Muscle layer of duodenum (tissue), 2 donors: ENCODE data around the gene WWC2.
"Not testable (repeated sequence)": the region's sequence is repeated elsewhere in the genome, so short reads cannot be mapped to it uniquely, and the experiment has no call there.

Experiments used
- H3K27ac ChIP-seq: one replicate; pipeline ENCODE4 v1.7.0; 2013; ENCODE audit warnings: mild to moderate bottlenecking, low read length
- H3K27me3 ChIP-seq: one replicate; pipeline ENCODE4 v1.7.0; 2013; ENCODE audit warnings: low read depth, mild to moderate bottlenecking, control low read depth, low read length
- H3K36me3 ChIP-seq, 2 donors: one replicate each; pipeline ENCODE4 v1.7.0; 2013; ENCODE audit warnings: low read length in 2 of 2, control low read depth in 1 of 2, mild to moderate bottlenecking in 1 of 2; ENCODE audit not compliant: insufficient read depth in 2 of 2, control insufficient read depth in 1 of 2
- H3K4me1 ChIP-seq, 2 donors: one replicate each; pipeline ENCODE4 v1.7.0; 2013; ENCODE audit warnings: low read length in 2 of 2, mild to moderate bottlenecking in 2 of 2, control low read depth in 1 of 2, moderate library complexity in 1 of 2; ENCODE audit not compliant: insufficient read depth in 2 of 2, control insufficient read depth in 1 of 2
- H3K4me3 ChIP-seq, 2 donors: one replicate each; pipeline ENCODE4 v1.7.0; 2013; ENCODE audit warnings: low read length in 2 of 2, low read depth in 1 of 2, mild to moderate bottlenecking in 1 of 2
- H3K9me3 ChIP-seq, 2 donors: one replicate each; pipeline ENCODE4 v1.7.0; 2013; ENCODE audit warnings: low read length in 2 of 2, control low read depth in 1 of 2, mild to moderate bottlenecking in 1 of 2; ENCODE audit not compliant: control insufficient read depth in 1 of 2
- donor health status: healthy.

WWC2 gene

GRCh38 chr4:183144787-183145186 is 45.7 kb downstream of the WWC2 start:
- H3K27me3 ChIP-seq, result no peaks in the 10 kb centered on the region
- no peak overlapping the region for H3K27ac ChIP-seq
- no peaks in the 10 kb centered on the region for H3K36me3 ChIP-seq
- H3K9me3 ChIP-seq, result no peaks in the 10 kb centered on the region
- peaks cover 0 to 42% of the 10 kb centered on the region in 2 donors for H3K4me1 ChIP-seq
- H3K4me3 ChIP-seq, result no peak overlapping the region

- H3K4me1 ChIP-seq, result peaks cover 0 to 35% of the 10 kb centered on the region in 2 donors
- no peak overlapping the region for H3K4me3 ChIP-seq
- H3K9me3 ChIP-seq, result no peaks in the 10 kb centered on the region
- H3K27ac ChIP-seq, result no peak overlapping the region
- no peaks in the 10 kb centered on the region for H3K27me3 ChIP-seq
- no peaks in the 10 kb centered on the region for H3K36me3 ChIP-seq
Measured at GRCh38 chr4:183145773-183146172, 46.7 kb downstream of the WWC2 start.

DNA sequence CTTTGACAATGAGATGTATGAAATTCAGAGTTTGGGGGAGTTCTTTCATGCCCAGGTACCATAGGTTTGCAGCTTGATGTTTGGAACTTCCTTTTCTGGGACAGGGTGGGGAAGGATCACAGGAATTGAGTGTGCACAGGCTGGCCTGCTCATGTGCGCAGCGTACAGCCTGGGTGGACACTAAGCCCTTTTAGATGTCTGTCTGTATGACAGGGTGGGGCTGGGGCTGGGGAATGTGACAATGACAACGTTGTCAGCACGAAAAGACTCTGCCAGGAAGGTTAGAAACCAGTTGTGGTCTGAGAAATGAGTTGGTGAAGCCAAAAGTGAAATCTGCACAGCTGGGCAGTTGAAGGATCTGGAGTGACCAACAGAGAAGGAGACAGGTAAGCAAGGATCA is 47.4 kb downstream of the WWC2 start:
- Histone ChIP-seq H3K4me1 (peaks cover 0 to 28% of the 10 kb centered on the region in 2 donors), H3K9me3 (no peaks in the 10 kb centered on the region), H3K27me3 (no peaks in the 10 kb centered on the region), H3K36me3 (no peaks in the 10 kb centered on the region), H3K27ac (no peak overlapping the region), H3K4me3 (no peak overlapping the region)

GRCh38 chr4:183147196-183147595 is 48.1 kb downstream of the WWC2 start:
- Histone ChIP-seq H3K4me3 (no peak overlapping the region), H3K36me3 (no peaks in the 10 kb centered on the region), H3K9me3 (no peaks in the 10 kb centered on the region), H3K27me3 (no peaks in the 10 kb centered on the region), H3K27ac (no peak overlapping the region), H3K4me1 (peaks cover 0 to 21% of the 10 kb centered on the region in 2 donors)

DNA sequence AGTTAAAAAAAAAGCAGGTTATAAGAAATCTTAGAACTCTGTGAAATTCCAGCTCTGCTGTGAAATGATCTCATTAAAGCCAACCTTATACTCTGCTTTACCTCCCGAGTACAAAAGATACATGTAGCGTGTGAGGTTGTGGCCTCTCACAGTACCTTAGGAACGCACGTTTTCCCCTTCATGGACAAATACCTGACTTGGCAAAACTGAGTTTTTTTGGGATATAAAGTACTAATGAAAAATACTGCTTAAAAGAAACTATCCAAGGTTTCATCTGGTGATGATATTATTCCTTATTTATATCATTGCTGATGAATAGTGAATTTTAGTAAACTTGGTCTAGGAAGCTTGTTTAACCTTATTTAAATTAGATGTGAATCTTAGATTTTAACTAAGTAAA is 48.9 kb downstream of the WWC2 start:
- no peaks in the 10 kb centered on the region for H3K27me3 ChIP-seq
- no peak overlapping the region for H3K4me3 ChIP-seq
- no peak overlapping the region for H3K27ac ChIP-seq
- no peaks in the 10 kb centered on the region for H3K36me3 ChIP-seq
- H3K4me1 ChIP-seq, result peaks cover 0 to 15% of the 10 kb centered on the region in 2 donors
- no peaks in the 10 kb centered on the region for H3K9me3 ChIP-seq

- Histone ChIP-seq H3K4me1 (peaks cover 0 to 11% of the 10 kb centered on the region in 2 donors), H3K36me3 (no peaks in the 10 kb centered on the region), H3K9me3 (no peaks in the 10 kb centered on the region), H3K4me3 (no peak overlapping the region), H3K27ac (no peak overlapping the region), H3K27me3 (no peaks in the 10 kb centered on the region)
Measured at GRCh38 chr4:183149616-183150539, 50.8 kb downstream of the WWC2 start.

DNA sequence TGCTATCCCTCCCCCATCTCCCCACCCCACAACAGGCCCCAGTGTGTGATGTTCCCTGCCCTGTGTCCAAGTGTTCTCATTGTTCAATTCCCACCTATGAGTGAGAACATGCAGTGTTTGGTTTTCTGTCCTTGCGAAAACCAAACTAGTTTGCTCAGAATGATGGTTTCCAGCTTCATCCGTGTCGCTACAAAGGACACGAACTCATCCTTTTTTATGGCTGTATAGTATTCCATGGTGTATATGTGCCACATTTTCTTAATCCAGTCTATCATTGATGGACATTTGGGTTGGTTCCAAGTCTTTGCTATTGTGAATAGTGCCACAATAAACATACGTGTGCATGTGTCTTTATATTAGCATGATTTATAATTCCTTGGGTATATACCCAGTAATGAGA is 51.6 kb downstream of the WWC2 start:
- H3K36me3 ChIP-seq, H3K4me1 ChIP-seq, H3K9me3 ChIP-seq, H3K27me3 ChIP-seq, H3K27ac ChIP-seq, H3K4me3 ChIP-seq: not testable (repeated sequence)

DNA sequence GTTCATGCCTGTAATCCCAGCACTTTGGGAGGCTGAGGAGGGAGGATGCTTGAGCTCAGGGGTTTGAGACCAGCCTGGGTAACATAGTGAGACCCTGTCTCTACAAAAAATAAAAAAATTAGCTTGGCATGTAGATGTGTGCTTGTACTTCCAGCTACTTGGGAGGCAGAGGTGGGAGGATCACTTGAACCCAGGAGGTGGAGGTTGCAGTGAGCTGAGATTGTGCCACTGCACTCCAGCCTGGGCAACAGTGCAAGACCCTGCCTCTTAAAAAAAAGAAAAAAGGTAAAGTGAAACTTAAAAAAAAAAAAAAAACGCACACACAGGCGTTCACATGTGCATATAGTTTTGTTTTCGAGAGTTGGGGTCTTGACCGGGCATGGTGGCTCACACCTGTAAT is 53.2 kb downstream of the WWC2 start:
- H3K4me3 ChIP-seq, H3K27me3 ChIP-seq, H3K27ac ChIP-seq, H3K36me3 ChIP-seq, H3K9me3 ChIP-seq, H3K4me1 ChIP-seq: not testable (repeated sequence)

DNA sequence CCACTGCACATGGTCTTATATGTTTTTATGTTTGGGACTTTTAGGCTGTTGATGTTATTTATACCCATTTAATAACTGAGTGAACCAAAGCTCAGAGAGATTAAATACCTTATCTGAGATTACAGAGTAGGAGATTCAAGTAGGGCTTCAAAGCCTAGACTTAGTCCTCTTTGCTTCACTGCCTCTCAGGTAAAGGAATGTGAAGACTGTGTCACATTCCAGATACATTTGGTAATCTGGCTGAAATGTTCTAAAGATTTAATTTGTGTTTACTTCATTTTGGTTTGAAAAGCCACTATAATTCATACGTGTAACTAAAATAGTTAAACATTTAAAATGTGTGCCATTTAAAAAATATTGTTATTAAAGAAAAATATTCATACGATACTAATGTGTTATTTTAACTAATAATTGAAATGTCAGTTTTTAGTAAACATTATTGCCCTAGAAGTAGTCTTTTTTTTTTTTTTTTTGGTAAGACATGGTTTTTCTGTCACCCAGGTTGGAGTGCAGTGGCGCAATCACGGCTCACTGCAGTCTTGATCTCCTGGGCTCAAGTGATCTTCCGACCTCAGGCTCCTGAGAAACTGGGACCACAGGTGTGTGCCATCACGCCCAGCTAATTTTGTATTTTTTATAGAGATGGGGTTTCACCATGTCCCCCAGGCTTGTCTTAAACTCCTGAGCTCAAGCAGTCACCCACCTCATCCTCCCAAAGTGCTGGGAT is 54.3 kb downstream of the WWC2 start:
- H3K9me3 ChIP-seq, result no peaks in the 10 kb centered on the region
- peaks cover 0 to 3% of the 10 kb centered on the region in 2 donors for H3K4me1 ChIP-seq

DNA sequence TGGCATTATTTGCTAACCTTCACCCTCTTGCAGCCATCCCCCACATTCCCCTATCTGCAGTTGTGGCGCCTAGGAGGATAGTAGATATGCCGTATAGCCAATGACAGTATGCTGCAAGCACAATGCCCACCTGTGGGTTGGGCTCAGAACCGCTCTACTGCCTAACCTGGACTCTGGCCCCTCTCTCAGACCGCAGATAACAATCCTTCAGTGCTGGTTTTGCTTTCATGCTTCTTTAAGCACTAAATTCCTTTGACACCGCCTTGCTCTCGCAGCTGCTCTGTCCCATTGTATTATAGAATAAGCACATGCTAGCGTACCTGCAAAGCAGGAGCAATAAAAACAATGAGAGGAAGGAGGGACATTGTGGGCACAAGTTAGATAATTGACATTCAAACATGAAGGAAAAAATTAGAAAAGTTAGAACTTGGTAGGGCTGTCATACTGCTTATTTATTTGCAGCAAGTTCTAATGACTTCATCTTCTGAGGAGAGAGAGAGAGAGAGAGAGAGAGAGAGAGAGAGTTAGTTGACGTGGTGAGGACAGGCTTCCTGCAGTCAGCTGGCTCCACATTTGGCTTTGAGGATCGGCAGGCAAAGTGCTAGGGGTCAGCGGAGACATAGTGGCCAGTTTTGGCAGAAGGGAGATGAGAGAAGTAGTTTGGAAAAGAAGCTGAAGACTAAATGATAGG is 55.8 kb downstream of the WWC2 start:
- Histone ChIP-seq H3K9me3 (no peaks in the 10 kb centered on the region), H3K27me3 (no peaks in the 10 kb centered on the region), H3K4me1 (peaks cover 0 to 3% of the 10 kb centered on the region in 2 donors), H3K27ac (no peak overlapping the region), H3K4me3 (no peak overlapping the region), H3K36me3 (no peaks in the 10 kb centered on the region)

More for the DNA sequence above, 54.3 kb downstream of the WWC2 start:
- no peak overlapping the region for H3K4me3 ChIP-seq
- no peaks in the 10 kb centered on the region for H3K27me3 ChIP-seq
- H3K27ac ChIP-seq, result no peak overlapping the region
- no peaks in the 10 kb centered on the region for H3K36me3 ChIP-seq
